NCI-H2107 treated with DMSO at 0.1 percent for 48 hours (cell line): Measurements from ENCODE around the gene UBE2D2.

Experiments used
- DNase-seq: peaks from one replicate; lab custom pipeline; 2025; ENCODE audit not compliant: unreplicated experiment; lab: John Stamatoyannopoulos, UW

Gene UBE2D2

GRCh38 chr5:139659695-139660101 lies 98.6 kb downstream of the UBE2D2 start:
- DNase-seq: no peak

- no peak for DNase-seq
Measured at GRCh38 chr5:139660105-139660922, 99.2 kb downstream of the UBE2D2 start.

GRCh38 chr5:139660923-139661814 lies 100.0 kb downstream of the UBE2D2 start:
- DNase-seq: peak; percentile 17

- no peak for DNase-seq
Measured at GRCh38 chr5:139662617-139663016, 101.5 kb downstream of the UBE2D2 start.

- no peak for DNase-seq
Measured at GRCh38 chr5:139663207-139664085, 102.3 kb downstream of the UBE2D2 start.

GRCh38 chr5:139664086-139664693 lies 103.1 kb downstream of the UBE2D2 start:
- DNase-seq: no peak

- no peak for DNase-seq
Measured at GRCh38 chr5:139664727-139665351, 103.7 kb downstream of the UBE2D2 start.

- no peak for DNase-seq
Measured at GRCh38 chr5:139665626-139666025, 104.5 kb downstream of the UBE2D2 start.

- DNase-seq: no peak
Measured at GRCh38 chr5:139666551-139666950, 105.4 kb downstream of the UBE2D2 start.

- DNase-seq: no peak
Measured at GRCh38 chr5:139667001-139667729, 106.0 kb downstream of the UBE2D2 start.

- DNase-seq: no peak
Measured at GRCh38 chr5:139667730-139668063, 106.6 kb downstream of the UBE2D2 start.

GRCh38 chr5:139668064-139668880 lies 107.1 kb downstream of the UBE2D2 start:
- DNase-seq: no peak

- DNase-seq: no peak
Measured at GRCh38 chr5:139668924-139669661, 108.0 kb downstream of the UBE2D2 start.

- no peak for DNase-seq
Measured at GRCh38 chr5:139669662-139670368, 108.7 kb downstream of the UBE2D2 start.

- DNase-seq: peak; percentile 47
Measured at GRCh38 chr5:139670369-139671095, 109.4 kb downstream of the UBE2D2 start.

GRCh38 chr5:139671096-139671841 lies 110.1 kb downstream of the UBE2D2 start:
- DNase-seq: no peak
